Measurements from ENCODE around the gene FNDC5. TPM values are rescaled to one million over a fixed set of nuclear protein-coding genes. Genes with fewer than 3 reads are reported as not detected.

Gene FNDC5
- total RNA-seq (2021): 4.5 and 5.9 TPM in 2 replicates
- long read RNA-seq, partial matches to known transcripts: 0 of 1 reads
- long read RNA-seq, other reads (novel, unspliced or antisense): 1 of 1 reads

DNA sequence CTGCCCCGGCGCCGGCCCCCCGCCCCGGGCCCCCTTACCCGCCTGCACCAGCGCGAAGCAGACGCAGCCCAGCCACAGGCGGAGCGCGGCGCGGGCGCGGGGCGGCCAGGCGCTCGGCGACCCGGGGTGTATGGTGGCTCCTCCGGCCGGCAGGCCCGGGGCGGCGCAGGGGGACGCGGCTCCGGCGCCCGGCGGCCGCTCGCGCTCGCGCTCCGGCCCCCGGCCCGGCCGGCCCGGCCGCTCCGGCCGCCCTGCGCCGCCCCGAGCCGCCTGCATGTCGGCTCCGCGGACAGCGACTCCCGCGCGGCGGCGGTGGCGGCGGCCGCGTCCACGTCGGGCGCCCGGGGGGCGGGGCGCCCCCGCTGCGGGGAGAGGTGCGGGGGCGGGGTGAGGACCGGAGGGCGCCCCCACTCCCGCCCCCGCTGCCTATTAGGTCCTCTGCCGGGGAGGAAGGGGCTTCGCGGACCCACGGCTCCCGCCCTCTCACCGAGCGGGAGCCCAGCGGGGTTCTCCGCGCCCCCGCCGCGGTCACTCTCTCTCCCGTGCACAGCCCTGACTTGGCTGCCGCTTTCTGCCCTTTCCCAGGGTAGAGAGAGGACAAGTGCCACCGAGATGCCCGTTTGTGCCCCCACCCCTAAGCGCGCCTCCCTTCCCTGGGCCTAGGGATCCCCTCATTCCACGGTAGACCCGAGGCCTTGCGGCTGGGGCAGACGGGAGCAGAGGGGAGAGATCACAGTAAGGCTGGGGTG, at the start of gene FNDC5:
Gene FNDC5 (minus strand): TSS at position 298 of the 749 bp plus-strand sequence.
- TF ChIP-seq, protein P1, sequence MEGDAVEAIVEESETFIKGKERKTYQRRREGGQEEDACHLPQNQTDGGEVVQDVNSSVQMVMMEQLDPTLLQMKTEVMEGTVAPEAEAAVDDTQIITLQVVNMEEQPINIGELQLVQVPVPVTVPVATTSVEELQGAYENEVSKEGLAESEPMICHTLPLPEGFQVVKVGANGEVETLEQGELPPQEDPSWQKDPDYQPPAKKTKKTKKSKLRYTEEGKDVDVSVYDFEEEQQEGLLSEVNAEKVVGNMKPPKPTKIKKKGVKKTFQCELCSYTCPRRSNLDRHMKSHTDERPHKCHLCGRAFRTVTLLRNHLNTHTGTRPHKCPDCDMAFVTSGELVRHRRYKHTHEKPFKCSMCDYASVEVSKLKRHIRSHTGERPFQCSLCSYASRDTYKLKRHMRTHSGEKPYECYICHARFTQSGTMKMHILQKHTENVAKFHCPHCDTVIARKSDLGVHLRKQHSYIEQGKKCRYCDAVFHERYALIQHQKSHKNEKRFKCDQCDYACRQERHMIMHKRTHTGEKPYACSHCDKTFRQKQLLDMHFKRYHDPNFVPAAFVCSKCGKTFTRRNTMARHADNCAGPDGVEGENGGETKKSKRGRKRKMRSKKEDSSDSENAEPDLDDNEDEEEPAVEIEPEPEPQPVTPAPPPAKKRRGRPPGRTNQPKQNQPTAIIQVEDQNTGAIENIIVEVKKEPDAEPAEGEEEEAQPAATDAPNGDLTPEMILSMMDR (conservative IDR thresholded peaks at IDR 0.05): no peak
- Histone ChIP-seq H2BK15ac (ENCODE audit: low read depth, low read length) (no peak within 1 kb of the TSS), H3K79me2 (ENCODE audit: insufficient read depth, low read length) (no peaks in the 10 kb centered on the region), H4K91ac (ENCODE audit: insufficient read length, low read depth, low read length) (no peak within 1 kb of the TSS), H4K8ac (replicated peaks; ENCODE audit: insufficient read length, low read depth, low read length) (no peak within 1 kb of the TSS), H2BK120ac (ENCODE audit: low read depth, low read length, poor library complexity, severe bottlenecking) (no peak within 1 kb of the TSS), H2BK20ac (ENCODE audit: low read depth, low read length, poor library complexity, severe bottlenecking) (no peak within 1 kb of the TSS), H3K79me1 (ENCODE audit: insufficient read depth, low read depth, low read length, poor library complexity, severe bottlenecking) (no peaks in the 10 kb centered on the region), H3K4me1 (ENCODE audit: insufficient read depth, low read length) (peaks cover 2% of the 10 kb centered on the region; the same call in 1 of the 2 replicates), H2AK5ac (ENCODE audit: insufficient read length, low read length) (no peak within 1 kb of the TSS), H2BK5ac (ENCODE audit: insufficient read length, low read length) (no peak within 1 kb of the TSS), H2BK12ac (ENCODE audit: insufficient read length, low read depth, low read length) (no peak within 1 kb of the TSS), H3K4me2 (ENCODE audit: insufficient read depth, insufficient read length, low read length) (peak within 1 kb of the TSS; percentile 61), H3T11ph (ENCODE audit: low read length) (no peak within 1 kb of the TSS), H3K18ac (ENCODE audit: insufficient read length, low read depth, low read length) (no peak within 1 kb of the TSS), H3K23me2 (ENCODE audit: insufficient read length, low read depth, low read length, poor library complexity, severe bottlenecking) (peaks cover 4% of the 10 kb centered on the region), H3K9ac (ENCODE audit: extremely low read depth, insufficient read length, low read length) (no peak within 1 kb of the TSS), H4K20me1 (ENCODE audit: control insufficient read depth, insufficient read depth, insufficient read length) (no peaks in the 10 kb centered on the region), H3K23ac (ENCODE audit: insufficient read length, low read depth, low read length) (no peak within 1 kb of the TSS), H3K14ac (ENCODE audit: insufficient read depth, low read length) (peak within 1 kb of the TSS; percentile 67), H3K9me3 (ENCODE audit: control insufficient read depth, low read depth, low read length) (no peaks in the 10 kb centered on the region), H3K27ac (ENCODE audit: insufficient read length, low read depth, low read length) (no peak within 1 kb of the TSS), H3K4ac (ENCODE audit: low read depth, low read length) (no peak within 1 kb of the TSS), H2AFZ (ENCODE audit: low read length) (no peak within 1 kb of the TSS), H3K56ac (ENCODE audit: insufficient read length, low read depth, low read length) (no peak within 1 kb of the TSS), H3K27me3 (ENCODE audit: insufficient read depth, low read length) (peaks cover 21% of the 10 kb centered on the region; the same call in 1 of the 2 replicates), H4K5ac (ENCODE audit: insufficient read length, low read depth, low read length) (no peak within 1 kb of the TSS)
- H3K4me3 Mint-ChIP-seq: peak within 1 kb of the TSS; percentile 66 to 82
- peaks cover 38 to 43% of the 10 kb centered on the region in 2 experiments for H3K4me1 Mint-ChIP-seq
- H3K27ac Mint-ChIP-seq: peak within 1 kb of the TSS in 1 of 3 experiments; percentile 25; a peak in 1 of 7 replicates
- no peaks in the 10 kb centered on the region for H3K9me3 Mint-ChIP-seq
- WGBS (ENCODE audit: extremely low coverage, insufficient read length, low lambda C conversion rate): no CpG with 5 or more reads among the region's 99 CpGs
- DNase-seq: peak; percentile 43
- H3K27me3 Mint-ChIP-seq (ENCODE audit: low read depth): peaks cover 45% of the 10 kb centered on the region
- H3K36me3 Mint-ChIP-seq (ENCODE audit: insufficient read depth in 1 of 3, low read depth in 3 of 3): peaks cover 0 to 8% (median 0%) of the 10 kb centered on the region in 3 experiments; a peak in 6 of 7 replicates
